Testis (tissue), 3 donors: Measurements from ENCODE around the gene KREMEN2. TPM values are rescaled to one million over a fixed set of nuclear protein-coding genes. Genes with fewer than 3 reads are reported as not detected.
A peak's percentile ranks its signal among the peaks of the same experiment; 100 is the strongest.
"Not testable (repeated sequence)": the region's sequence is repeated elsewhere in the genome, so short reads cannot be mapped to it uniquely, and the experiment has no call there.

Source experiments
- DNase-seq: peaks from one replicate; pipeline ENCODE4 v3.0.0-alpha.2; 2019
- H3K27ac ChIP-seq, 2 donors: fragments of 200-600 bp; sonication (generic); one replicate each; pipeline ENCODE4 v1.5.1; 2019
- H3K27me3 ChIP-seq: fragments of 200-600 bp; sonication (generic); one replicate; pipeline ENCODE4 v1.5.1; 2019
- H3K36me3 ChIP-seq: fragments of 200-600 bp; sonication (generic); one replicate; pipeline ENCODE4 v1.5.1; 2017; ENCODE audit warnings: low read depth; ENCODE audit errors: missing control alignments
- H3K4me1 ChIP-seq: fragments of 200-600 bp; sonication (generic); one replicate; pipeline ENCODE4 v1.5.1; 2019
- H3K4me3 ChIP-seq, 2 donors: fragments of 200-600 bp; sonication (generic); one replicate each; pipeline ENCODE4 v1.5.1; 2017 to 2019
- H3K9me3 ChIP-seq: fragments of 200-600 bp; sonication (generic); one replicate; pipeline ENCODE4 v1.5.1; 2017
- POLR2A ChIP-seq: fragments of 450-650 bp; IDR thresholded peaks from one replicate; pipeline ENCODE4 v1.6.1; 2017; ENCODE audit warnings: antibody characterized with exemption, mild to moderate bottlenecking, moderate library complexity
- WGBS, 2 donors: methylation state at CpG; one replicate each; pipeline ENCODE4 v1.1.5; 2018; 5-methylcytosine and 5-hydroxymethylcytosine counted together
- intact Hi-C: fragments of 100-400 bp; cut with DNase I; formaldehyde crosslinking; loops from one replicate; pipeline ENCODE4 v1.15.1; 2023; ENCODE audit warnings: low total_unique reads
- polyA plus RNA-seq: library from polyadenylated mRNA; stranded (reverse); fragments of 350-450 nt; fragmentation: Illumina TruSeq; extraction: RNeasy Lipid Tissue Mini Kit (QIAGEN cat#74804); gene quantifications from one replicate; pipeline ENCODE4 v1.2.3, GENCODE V29; 2014; ENCODE audit warnings: low read depth, low replicate concordance; ENCODE audit not compliant: insufficient read depth
- total RNA-seq, 2 donors: library from RNA; depleted of rRNA; stranded (reverse); fragments of >200 nt; gene quantifications; one replicate each; pipeline ENCODE4 v1.2.3, GENCODE V29; 2016
- TF ChIP-seq, protein P1 (sequence below), 3 experiments: fragments of 450-650 bp in 2 of 3; fragments of 200-600 bp in 1 of 3; sonication (generic) in 1 of 3; IDR thresholded peaks; one replicate each; pipeline ENCODE4 v1.5.1; 2016 to 2019; ENCODE audit warnings: antibody characterized with exemption in 3 of 3, mild to moderate bottlenecking in 2 of 3, moderate library complexity in 1 of 3

KREMEN2 gene
- total and polyA plus RNA-seq, 3 donors from 2014 or later = 0.86 to 1.7 (median 1.7) TPM

DNA sequence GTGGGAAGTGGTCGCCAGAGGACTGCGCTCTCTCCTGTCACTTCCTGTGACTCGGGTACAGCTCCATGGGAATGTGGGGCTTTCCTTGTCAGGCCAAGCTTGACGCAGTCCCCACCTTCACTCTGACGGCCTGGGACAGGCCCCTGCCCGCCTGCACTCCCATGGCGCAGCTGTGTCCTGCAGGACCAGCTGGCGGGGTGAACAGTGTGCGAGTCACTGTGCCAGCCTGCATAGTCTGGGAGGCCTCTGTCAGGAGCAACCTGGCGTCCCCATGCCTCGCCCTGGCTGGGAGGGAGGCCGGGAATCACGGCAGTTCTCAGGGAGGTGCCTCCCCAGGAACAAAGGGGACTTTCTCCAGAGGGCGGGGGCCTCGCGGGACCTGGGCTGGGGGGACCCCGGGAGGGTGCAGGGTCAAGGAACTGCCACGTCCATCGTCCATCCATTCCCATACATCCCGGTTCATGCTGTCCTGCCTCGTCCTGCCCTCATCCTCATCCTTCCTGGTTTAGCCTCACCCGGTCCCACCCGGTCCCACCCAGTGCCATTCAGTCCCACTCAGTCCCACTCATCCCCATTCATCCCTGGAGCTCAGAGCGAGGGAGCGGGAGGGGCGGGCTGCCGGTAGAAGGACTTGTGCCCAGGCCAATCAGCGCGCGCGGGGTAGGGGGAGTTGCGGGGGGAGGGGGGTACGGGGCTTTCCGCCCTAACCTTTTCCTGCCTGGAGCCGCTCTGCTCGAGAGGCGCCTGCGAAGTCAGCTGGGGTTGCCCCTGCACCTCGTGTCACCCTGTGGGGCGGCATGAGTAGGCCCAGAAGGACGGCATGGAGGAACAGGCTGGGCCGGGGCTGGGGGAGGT lies 38.9 kb upstream of the KREMEN2 start:
- Histone ChIP-seq H3K9me3 (no peaks in the 10 kb centered on the region), H3K4me1 (peaks cover 9% of the 10 kb centered on the region), H3K27me3 (no peaks in the 10 kb centered on the region), H3K4me3 (peak overlapping the region in 1 of 2 donors; percentile 10), H3K36me3 (no peaks in the 10 kb centered on the region), H3K27ac (no peak overlapping the region)
- no peak for TF ChIP-seq POLR2A
- TF ChIP-seq, protein P1, sequence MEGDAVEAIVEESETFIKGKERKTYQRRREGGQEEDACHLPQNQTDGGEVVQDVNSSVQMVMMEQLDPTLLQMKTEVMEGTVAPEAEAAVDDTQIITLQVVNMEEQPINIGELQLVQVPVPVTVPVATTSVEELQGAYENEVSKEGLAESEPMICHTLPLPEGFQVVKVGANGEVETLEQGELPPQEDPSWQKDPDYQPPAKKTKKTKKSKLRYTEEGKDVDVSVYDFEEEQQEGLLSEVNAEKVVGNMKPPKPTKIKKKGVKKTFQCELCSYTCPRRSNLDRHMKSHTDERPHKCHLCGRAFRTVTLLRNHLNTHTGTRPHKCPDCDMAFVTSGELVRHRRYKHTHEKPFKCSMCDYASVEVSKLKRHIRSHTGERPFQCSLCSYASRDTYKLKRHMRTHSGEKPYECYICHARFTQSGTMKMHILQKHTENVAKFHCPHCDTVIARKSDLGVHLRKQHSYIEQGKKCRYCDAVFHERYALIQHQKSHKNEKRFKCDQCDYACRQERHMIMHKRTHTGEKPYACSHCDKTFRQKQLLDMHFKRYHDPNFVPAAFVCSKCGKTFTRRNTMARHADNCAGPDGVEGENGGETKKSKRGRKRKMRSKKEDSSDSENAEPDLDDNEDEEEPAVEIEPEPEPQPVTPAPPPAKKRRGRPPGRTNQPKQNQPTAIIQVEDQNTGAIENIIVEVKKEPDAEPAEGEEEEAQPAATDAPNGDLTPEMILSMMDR (IDR thresholded peaks at IDR 0.05) = no peak
- intact Hi-C loops = no loop called here
- no peak for DNase-seq
- WGBS, 2 donors = 58 to 63% methylated on average over 19 to 38 of the region's 42 CpGs

DNA sequence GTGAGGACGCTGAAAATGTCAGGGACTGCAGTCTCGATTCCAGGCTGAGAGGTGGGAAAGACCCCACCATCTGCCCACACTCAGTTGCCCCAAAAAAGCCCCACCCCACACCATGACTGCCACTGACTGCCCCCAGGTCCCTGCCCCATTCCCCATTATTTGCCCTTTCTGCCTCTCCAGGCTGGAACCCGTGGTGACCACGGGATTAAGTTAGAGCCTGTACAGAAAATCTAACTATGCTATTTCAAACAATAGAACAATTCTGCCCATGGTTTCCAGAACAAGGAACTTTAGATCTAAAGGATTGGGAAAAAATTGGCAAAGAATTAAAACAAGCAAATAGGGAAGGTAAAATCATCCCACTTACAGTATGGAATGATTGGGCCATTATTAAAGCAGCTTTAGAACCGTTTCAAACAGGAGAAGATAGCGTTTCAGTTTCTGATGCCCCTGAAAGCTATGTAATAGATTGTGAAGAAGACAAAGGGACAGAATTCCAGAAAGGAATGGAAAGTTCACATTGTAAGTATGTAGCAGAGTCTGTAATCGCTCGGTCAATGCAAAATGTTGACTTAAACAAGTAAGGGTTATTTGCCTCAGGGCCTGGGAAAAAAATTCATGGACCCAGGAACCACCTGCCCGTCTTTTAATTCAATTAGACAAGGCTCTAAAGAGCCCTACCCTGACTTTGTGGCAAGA lies 38.0 kb upstream of the KREMEN2 start:
- no peak for TF ChIP-seq POLR2A
- TF ChIP-seq, protein P1 (IDR thresholded peaks at IDR 0.05) = no peak
- WGBS, 2 donors = 48 to 56% methylated on average over 9 of the region's 9 CpGs
- no peaks in the 10 kb centered on the region for H3K27me3 ChIP-seq
- no peak for DNase-seq
- H3K27ac ChIP-seq = no peak overlapping the region
- H3K36me3 ChIP-seq = no peaks in the 10 kb centered on the region
- peaks cover 9% of the 10 kb centered on the region for H3K4me1 ChIP-seq
- H3K4me3 ChIP-seq = no peak overlapping the region
- H3K9me3 ChIP-seq = no peaks in the 10 kb centered on the region
- intact Hi-C loops = no loop called here

- Histone ChIP-seq H3K4me1 (peaks cover 9% of the 10 kb centered on the region), H3K27ac (no peak overlapping the region), H3K9me3 (no peaks in the 10 kb centered on the region), H3K27me3 (no peaks in the 10 kb centered on the region), H3K36me3 (no peaks in the 10 kb centered on the region), H3K4me3 (no peak overlapping the region)
- TF ChIP-seq, protein P1 (IDR thresholded peaks at IDR 0.05) = no peak
- TF ChIP-seq POLR2A = no peak
- intact Hi-C loops = no loop called here
- no peak for DNase-seq
- 51 to 67% methylated on average over 5 of the region's 5 CpGs for WGBS, 2 donors
Measured at GRCh38 chr16:2926650-2926999, 37.5 kb upstream of the KREMEN2 start.

- peak; percentile 94 for DNase-seq
- no peaks in the 10 kb centered on the region for H3K36me3 ChIP-seq
- no peak overlapping the region for H3K4me3 ChIP-seq
- 6 to 8% methylated on average over 19 of the region's 19 CpGs for whole genome bisulfite sequencing, 2 donors
- no peak overlapping the region for H3K27ac ChIP-seq
- peaks cover 9% of the 10 kb centered on the region for H3K4me1 ChIP-seq
- no peaks in the 10 kb centered on the region for H3K27me3 ChIP-seq
- TF ChIP-seq, protein P1 (IDR thresholded peaks at IDR 0.05) = peak; percentile 94 to 99 (median 96)
- TF ChIP-seq POLR2A = no peak
- intact Hi-C loops = no loop called here
- no peaks in the 10 kb centered on the region for H3K9me3 ChIP-seq
Measured at GRCh38 chr16:2927010-2927646, 36.9 kb upstream of the KREMEN2 start.

- H3K36me3 ChIP-seq, H3K9me3 ChIP-seq, H3K4me1 ChIP-seq, DNase-seq, H3K27me3 ChIP-seq, H3K4me3 ChIP-seq, H3K27ac ChIP-seq, intact Hi-C loops: not testable (repeated sequence)
- WGBS, 2 donors = 77 to 83% methylated on average over 4 of the region's 4 CpGs
Measured at GRCh38 chr16:2928151-2928550, 35.9 kb upstream of the KREMEN2 start.
